NCI-H128 (cell line): Measurements from ENCODE around the gene CDH8.
"Not testable (repeated sequence)": the region's sequence is repeated elsewhere in the genome, so short reads cannot be mapped to it uniquely, and the experiment has no call there.

Experiments
- DNase-seq: peaks from one replicate; lab custom pipeline; 2025; ENCODE audit not compliant: unreplicated experiment; lab: John Stamatoyannopoulos, UW

Gene CDH8

DNA sequence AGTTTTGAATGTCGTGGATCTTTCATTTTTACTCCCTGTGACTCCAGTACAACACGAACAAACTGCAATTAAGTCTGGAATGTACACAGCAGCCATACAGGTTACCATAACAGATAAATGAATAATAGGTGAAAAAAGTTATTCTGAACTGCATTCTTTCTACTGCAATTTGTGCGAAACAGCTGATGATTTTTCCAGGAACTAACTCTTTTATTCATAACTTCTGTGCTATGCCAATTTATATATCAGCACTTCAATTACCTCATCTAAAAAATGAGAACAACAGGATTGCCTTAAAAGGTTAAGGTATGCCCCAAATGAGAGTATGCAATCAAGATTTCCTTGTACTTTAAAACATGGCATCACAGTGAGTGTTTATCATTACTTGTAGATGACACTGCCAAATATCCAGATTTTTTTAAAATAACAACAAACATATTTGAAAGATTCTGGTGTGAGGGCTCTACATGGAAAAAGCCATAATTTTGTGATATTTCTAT is 238.9 kb downstream of the CDH8 start:
- no peak for DNase-seq

- DNase-seq, result no peak
Measured at GRCh38 chr16:61792194-61792909, 243.9 kb downstream of the CDH8 start.

GRCh38 chr16:61791464-61791863 is 244.8 kb downstream of the CDH8 start:
- DNase-seq, result no peak

DNA sequence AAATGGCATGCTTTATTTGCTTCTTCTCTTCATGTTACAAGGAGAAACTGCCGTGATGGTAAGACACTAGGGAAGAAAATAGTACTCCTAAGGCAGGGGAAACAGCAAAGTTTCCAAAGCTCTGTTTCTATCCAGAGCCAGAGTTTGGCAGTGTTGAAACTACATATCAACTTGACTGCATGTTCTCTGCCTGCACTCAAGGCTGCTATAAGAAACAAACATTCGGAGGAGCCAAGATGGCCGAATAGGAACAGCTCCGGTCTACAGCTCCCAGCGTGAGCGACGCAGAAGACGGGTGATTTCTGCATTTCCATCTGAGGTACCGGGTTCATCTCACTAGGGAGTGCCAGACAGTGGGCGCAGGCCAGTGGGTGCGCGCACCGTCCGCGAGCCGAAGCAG is 254.4 kb downstream of the CDH8 start:
- not testable (repeated sequence) for DNase-seq

- DNase-seq, result no peak
Measured at GRCh38 chr16:61780161-61780560, 256.1 kb downstream of the CDH8 start.

- DNase-seq, result no peak
Measured at GRCh38 chr16:61770301-61770700, 265.9 kb downstream of the CDH8 start.

DNA sequence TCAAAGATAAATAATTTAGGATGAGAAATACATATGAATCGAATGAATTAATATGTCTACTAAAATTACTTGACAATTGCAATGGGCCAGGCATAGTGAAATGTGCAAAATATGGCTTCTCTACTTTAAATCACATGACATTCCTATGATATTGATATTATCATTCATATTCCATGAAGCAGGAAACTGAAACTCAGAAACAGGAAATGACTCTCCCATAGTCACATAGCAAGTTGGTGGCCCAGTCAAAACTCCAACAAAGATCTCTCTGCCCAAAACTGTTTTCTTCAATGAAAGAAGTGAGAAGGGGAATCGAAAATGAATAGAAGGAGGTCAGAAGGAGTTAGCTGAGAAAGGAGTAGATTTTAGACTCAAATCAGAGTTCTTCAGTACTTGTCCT is 272.2 kb downstream of the CDH8 start:
- DNase-seq, result no peak

DNA sequence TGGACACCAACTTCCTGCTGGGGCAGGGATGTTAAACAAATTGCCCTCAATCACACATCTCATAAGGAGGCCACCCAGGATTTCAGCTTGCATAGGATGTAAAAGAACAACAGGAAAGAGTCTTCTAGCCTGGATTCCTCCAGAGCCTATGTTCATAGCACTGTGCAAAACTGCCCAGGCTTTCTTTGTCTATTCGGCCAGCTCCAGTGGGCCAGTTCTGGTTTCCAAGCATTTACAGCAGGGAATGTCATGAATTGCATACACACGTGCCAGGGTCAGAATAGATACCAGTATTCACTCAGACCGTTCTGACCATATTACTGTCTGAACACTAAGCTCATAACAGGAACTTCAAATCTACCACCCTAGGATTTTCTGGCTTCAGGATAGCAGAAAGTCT is 273.2 kb downstream of the CDH8 start:
- no peak for DNase-seq

DNA sequence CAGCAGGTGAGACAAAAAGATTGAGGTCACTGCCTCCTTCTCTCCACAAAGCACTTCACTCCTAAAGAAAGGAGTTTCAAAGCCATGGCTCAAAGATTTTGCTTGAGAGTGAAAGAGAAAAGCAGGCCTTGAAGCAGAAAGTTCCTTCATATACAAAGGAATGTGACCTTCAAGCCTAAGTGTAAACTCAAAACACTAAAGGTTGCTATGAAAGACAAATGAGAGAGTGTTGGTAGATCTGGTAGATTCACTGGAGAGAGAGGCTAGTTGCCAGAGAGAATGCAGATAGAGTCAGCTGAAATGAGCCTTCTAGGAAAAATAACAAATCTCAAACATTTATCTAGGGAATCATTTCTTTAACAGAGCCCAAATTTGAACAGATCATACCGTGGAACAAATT is 305.2 kb downstream of the CDH8 start:
- DNase-seq, result no peak

- no peak for DNase-seq
Measured at GRCh38 chr16:61726701-61727100, 309.5 kb downstream of the CDH8 start.

DNA sequence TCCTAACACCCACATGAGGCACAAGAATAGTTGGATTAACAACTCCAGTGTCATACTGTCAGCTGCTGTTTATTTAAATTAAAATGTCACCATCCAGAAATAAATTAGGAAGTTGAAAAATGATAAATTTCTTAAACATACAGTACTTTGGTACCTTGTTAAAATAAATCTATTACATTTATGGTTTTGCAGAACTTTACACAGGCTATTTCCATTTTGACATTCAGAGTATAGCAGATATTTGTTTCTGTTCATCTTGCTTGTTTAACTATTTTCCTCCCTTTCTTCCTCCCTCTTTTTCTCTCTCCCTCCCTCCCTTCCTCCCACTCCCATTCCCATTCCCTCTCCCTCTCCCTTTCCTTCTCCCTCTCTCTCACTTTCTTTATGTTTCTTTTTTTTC is 310.1 kb downstream of the CDH8 start:
- DNase-seq, result no peak

- DNase-seq, result no peak
Measured at GRCh38 chr16:61721544-61721943, 314.7 kb downstream of the CDH8 start.

DNA sequence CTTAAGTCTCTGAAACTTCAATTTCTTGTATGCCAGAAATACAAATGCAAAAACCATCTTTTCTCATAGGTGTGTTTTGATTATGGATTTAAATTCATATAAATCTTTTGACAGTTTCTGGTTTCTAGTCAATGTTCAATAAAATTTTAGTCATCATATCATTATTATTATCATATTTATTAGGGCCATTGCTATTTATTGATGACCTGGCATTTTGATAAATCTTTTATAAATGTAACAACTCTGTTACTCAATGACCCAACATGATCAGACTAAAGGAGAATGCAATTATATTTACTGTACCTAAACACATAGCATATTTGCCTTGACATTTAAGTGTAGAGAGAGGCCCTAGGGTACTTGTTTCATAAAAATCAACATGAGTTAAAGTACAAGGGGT is 320.8 kb downstream of the CDH8 start:
- no peak for DNase-seq

DNA sequence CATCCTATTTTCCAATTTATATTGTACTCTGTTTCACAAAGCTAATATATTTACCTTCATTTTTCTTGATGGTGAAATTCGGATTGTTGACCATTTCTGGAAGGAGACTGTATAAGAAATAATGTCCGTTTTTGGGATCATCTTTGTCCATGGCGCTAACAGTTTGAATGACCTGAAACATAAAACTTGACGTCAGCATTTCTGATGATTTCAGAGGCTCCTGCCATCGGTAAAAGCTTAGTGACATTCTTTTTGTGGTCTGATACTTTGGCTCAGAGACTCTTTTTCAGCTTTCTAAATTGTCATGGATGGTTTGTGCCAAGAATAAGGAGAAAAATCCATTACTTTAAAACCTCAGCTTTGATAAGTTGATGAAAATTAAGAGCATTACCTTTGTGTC is 322.5 kb downstream of the CDH8 start:
- DNase-seq, result no peak

GRCh38 chr16:61699640-61700039 is 336.6 kb downstream of the CDH8 start:
- DNase-seq, result not testable (repeated sequence)

GRCh38 chr16:61684541-61684940 is 351.7 kb downstream of the CDH8 start:
- no peak for DNase-seq

GRCh38 chr16:61681673-61682072 is 354.6 kb downstream of the CDH8 start:
- DNase-seq, result no peak

DNA sequence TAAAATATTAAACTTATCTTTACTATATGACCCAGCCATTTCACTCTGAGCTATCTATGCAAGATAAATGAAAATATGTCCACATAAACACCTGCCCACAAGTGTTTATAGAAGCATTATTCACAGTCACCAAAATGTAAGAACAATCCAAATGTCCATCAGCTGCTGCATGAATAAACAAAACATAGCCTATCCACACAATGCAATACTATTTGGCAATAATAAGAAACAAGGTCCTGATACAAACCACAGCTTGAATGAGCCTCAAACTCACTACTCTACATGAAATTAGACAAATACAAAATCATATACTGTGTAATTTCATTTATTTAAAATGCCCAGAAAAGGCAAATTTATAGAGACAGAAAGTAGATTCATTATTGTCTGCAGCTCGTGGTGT is 355.1 kb downstream of the CDH8 start:
- DNase-seq, result no peak

GRCh38 chr16:61678182-61678581 is 358.1 kb downstream of the CDH8 start:
- no peak for DNase-seq

DNA sequence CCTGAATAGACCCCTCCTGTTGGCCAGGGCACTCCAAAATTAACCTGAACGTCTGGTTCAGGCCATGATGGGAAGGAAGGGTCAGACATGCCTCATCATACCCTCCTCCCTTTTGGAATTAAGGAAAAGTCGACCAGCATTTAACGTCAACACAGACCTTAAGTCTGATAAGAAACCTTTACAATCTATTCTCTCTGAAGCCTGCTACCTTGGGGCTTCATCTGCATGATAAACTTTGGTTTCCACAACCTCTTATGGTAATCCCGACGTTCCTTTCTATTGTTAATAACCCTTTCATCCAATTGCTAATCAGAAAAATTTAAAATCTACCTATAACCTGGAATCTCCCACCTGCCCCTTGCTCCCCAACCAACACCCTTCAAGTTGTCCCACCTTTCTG is 358.5 kb downstream of the CDH8 start:
- DNase-seq, result no peak

DNA sequence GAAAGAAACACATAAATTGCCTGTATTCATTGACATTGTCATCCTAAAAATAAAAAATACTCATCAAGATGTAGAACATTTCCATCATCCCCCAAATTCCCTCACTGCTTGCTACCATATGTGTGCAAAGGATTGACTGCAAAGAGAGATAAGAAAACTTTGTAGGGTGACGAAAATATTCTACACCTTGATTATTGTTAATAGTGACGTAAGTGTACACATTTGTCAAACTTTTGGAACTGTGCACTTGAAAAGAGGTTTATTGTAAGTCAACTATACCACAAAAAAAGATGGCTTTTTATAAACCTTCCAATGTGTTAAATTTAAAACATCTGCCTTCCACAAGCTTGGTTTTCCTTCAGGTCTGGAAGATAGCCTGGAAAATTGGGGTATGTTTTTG is 359.5 kb downstream of the CDH8 start:
- no peak for DNase-seq

- DNase-seq, result no peak
Measured at GRCh38 chr16:61671161-61671560, 365.1 kb downstream of the CDH8 start.

- DNase-seq, result no peak
Measured at GRCh38 chr16:61665512-61665911, 370.7 kb downstream of the CDH8 start.
